COLO829 (cell line): ENCODE data around the gene KCNC4.

ENCODE experiments used
- DNase-seq: peaks from one replicate; pipeline ENCODE4 v3.0.0; 2012; ENCODE audit warnings: low spot score

The KCNC4 gene

DNA sequence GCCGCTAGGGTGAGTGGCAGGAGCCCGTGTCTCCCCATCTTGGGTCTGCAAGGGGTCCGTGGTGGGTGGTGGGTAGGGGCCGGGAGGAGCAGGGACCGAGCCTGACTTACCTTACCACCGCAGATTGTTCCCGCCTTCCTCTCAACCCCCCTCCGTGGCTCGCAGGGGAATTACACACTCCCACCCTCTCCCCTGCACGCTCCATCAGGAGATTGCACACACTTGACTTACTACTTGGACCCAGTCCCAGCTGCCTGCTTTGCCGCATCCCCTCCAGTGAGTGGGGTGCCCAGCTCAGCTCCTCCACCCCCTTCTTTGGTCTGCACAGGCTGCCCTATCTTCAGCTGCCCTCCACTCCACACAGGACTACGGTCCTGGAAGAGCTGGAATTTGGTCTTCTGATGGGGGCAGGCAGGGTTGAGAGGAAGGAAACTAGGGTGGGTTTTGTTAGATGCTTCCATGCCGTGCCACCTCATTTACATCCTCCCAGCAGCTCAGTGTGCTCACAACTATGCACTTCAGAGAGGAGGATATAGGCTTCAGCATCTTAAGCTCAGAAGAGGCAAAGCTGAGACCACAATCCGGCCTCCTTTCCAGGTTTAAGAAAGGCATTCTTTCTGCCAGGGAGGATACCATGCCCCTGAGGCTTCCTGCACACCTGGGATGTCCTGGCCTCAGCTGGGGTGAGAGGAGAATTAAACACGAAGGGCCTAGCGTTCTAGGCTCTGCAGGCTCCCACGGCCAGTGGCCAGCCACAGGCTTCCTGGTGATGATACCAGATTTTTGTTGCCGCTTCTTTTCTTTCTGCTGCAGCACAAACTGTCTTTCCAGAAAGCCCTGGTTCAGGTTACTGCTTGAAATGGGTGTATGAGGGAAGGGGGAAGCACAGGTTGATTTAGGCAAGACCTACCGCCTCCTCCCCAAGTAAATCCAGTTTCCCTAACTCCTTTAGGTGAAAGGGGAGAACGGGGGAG lies 2.3 kb downstream of the KCNC4 start:
- DNase-seq = no peak

DNA sequence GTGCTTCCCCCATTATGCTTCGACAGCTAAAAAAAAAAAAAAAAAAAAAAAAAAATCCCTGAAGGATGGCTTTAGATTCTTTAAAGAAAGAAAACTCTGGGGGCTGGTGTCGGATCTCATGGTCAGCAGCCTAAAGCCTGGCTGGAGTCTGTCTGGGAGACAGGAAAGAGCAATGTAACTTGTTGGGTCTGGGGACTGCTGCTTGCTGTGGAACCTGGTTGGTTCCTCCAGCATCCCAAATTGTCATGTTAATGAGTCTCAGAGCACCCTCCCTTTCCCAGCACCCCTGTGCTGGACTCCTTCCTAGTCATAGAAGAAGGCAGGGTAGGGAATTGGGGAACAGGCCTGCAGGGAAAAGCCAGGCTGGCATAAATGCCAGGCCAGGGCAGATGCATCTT lies 3.0 kb downstream of the KCNC4 start:
- no peak for DNase-seq

DNA sequence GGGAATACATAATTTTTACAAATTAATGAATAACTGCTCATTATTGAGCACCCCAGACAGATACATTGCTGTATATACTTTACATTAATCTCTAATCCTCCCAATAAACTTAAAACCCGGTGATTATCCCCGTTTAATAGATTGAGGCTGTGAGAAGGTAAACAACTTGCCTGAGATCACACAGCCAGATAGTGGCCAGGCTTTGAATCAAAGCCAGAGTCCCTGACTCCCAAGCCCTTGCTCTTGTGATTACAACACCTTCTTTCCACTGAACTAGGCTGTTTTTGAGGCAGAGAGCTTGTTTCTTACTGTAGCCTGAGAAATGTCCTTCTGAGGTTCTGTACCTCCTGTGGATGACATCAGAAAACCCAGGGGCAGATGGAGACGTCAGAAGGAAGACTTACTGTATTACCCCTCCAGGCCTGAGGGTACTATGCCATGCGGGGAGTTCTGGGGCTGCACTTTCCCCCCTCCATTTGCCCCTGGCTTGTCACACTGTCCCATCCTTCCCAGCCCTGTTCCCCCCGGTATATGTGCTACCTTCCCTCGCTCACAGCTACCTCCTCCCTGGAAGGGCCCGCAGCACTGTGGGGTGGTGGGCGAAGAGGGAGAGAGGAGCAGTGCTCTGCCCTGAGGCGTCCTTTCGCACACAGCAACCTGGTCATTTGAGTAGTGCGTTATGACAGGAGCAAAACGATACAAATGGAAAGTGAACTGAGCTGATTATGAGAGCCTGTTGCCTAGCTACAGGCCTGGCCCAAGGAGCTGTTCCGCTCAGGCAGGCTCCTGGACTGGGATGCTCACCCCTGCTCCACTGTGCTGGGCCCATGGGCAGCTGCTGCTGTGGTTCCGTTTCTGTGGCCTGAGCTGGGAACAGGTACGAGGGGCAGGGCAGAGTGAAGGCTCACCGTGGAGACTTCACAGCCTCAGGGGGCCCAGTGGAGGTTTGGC lies 4.6 kb downstream of the KCNC4 start:
- DNase-seq = no peak

DNA sequence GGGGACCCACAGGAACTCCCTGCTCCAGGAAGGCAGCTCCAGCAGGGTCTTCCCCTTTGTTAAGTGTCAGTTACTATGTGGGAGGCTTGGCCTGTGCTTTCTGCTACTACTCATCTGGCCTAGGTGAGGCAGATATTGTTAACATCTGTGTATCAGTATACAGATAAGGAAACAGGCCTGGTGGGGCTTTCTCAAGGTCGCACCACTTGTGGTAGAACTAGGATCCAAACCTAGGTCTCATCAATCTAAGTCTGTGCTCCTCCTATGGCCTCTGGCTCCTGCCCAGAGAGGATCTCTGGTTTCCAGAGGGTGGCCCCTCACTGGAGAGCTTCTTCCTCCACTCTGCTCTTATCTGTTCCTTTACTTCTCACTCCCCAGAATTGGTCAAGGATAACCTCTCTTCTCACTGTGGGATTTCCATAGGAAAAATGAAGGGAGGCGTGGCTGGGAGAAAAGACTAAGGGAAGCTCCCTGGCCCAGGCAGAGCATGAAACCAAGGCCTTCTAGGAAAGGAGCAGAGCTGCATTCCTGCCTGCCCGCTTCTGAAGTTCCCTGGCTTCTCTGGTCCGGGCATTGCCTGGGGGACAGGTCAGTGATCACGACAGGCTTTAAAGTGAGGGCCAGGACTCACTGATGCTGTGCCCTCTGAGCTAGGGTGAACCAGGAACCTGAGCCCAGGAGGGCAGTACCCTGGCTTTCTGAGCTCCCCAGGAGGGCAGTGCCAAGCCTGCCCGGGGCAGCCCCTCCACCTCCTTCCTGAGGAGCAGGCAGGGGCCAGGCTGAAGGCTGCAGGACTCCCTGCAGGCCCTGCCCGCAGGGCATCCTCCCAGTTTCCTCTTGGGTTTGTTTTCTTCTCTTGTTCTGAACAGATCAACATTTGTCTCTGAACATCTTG lies 5.8 kb downstream of the KCNC4 start:
- DNase-seq = no peak

DNA sequence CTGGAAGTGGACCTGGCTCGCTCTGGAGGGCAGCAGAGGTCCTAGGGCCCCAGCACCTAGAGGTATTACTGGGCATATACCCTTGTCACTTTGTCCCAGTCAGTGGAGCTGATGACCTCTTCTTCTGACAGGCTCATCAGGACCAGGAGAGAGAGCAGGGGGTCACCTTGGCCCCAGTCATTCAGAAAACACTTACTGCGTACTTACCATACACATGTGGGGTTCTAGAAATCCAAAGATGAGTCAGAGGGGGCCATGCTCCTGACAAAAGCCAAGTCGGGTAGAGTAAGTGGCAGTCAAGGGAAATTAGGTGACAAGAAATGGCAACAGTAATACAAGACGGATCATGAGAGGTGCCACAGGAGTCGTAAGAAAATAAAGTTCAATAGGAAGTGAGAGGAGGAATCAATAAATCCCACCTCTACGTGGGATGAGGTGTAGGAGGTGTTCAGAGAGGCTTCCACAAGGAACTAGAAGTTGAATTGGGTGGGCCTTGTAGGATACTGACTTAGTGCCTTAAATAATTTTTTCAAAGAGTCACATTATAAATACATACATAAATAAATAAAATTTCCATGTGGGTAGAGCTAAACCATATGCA lies 6.8 kb downstream of the KCNC4 start:
- no peak for DNase-seq

DNA sequence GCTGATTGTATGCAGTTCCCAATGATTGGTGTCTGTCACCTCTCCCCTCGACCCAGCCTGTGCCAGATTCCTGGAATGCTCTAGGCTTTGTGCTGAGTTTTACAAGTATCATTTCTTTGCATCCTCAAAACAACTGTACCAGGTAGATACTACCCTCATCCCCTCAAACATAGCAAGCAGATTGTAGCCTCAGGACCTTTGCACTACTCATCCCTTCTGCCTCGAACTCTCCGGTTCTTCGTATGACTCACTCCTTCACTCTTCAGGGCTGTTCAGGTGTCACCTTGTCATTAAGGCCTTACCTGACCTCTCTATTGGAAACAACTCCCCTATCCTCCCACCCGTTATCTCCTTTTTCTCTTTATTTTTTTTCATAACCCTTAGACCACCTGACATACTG lies 8.0 kb downstream of the KCNC4 start:
- DNase-seq = no peak

DNA sequence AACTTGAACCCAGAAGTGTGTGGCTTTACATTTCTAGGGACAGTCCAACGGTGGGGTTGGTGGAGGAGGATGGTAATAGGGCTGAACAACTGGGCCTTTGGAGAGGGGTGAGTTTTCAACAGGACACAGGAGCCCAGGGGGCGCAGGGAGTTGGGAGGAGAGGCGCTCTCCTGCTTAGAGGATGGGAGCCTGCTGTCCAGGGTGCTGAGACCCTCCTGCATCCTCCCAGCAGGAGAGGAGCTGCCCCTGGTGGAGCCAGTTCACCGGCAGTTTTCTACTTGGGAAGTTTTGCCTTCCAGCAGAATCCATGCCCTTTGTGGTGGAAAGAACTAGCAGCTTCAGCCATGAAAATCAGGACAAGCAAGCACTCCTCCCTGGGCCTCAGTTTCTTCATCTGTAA lies 8.6 kb downstream of the KCNC4 start:
- no peak for DNase-seq

DNA sequence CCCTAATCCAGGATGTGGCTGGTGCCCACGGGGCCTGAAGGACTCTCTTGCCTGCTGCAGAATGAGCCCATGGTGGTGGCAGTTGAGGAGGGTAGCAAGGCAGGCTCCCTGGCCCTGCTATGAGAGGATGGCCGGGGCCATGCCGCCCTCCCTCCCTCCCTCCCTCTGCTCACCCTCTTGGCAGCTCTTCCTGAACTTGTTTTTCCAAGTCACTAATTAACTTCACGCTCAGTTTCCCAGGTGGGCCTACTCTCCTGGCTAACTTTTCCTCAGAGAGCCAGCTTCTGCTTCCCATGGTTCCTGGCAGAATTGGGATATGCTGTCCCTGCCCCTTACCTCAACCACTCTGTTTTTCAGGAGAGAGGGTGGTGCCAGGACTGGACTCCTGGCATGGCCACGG lies 10.2 kb downstream of the KCNC4 start:
- DNase-seq = no peak

DNA sequence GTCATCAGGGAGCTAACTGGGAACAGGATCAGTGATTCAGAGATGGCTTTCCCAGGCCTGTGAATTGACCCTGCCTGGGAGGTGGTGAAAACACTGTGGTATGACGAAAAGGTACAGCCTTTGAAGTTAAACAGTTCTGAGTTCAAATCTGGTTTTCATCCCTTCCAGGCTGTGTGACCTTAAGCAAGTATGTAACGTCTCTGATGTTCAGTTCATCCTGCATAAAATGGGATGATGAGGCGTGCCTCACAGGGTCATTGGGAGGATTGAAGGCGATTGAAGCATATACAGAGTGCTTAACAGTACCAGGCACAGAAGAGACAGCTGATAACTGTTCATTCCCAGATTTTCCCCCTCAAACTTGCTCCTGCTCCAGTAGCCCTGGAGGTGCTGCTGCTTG lies 11.0 kb downstream of the KCNC4 start:
- DNase-seq = no peak

DNA sequence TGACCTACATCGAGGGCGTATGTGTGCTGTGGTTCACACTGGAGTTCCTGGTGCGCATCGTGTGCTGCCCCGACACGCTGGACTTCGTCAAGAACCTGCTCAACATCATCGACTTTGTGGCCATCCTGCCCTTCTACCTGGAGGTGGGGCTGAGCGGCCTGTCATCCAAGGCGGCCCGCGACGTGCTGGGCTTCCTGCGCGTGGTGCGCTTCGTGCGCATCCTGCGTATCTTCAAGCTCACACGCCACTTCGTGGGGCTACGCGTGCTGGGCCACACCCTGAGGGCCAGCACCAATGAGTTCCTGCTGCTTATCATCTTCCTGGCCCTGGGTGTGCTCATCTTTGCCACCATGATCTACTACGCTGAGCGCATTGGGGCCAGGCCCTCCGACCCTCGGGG lies 13.0 kb downstream of the KCNC4 start:
- no peak for DNase-seq

DNA sequence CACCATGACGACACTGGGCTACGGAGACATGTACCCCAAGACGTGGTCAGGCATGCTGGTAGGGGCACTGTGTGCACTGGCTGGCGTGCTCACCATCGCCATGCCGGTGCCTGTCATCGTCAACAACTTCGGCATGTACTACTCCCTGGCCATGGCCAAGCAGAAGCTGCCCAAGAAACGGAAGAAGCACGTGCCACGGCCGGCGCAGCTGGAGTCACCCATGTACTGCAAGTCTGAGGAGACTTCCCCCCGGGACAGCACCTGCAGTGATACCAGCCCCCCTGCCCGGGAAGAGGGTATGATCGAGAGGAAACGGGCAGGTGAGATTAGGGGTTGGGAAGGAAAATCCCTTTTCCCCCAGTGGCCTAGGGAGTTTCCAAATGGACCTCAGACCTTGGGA lies 13.5 kb downstream of the KCNC4 start:
- DNase-seq = no peak

DNA sequence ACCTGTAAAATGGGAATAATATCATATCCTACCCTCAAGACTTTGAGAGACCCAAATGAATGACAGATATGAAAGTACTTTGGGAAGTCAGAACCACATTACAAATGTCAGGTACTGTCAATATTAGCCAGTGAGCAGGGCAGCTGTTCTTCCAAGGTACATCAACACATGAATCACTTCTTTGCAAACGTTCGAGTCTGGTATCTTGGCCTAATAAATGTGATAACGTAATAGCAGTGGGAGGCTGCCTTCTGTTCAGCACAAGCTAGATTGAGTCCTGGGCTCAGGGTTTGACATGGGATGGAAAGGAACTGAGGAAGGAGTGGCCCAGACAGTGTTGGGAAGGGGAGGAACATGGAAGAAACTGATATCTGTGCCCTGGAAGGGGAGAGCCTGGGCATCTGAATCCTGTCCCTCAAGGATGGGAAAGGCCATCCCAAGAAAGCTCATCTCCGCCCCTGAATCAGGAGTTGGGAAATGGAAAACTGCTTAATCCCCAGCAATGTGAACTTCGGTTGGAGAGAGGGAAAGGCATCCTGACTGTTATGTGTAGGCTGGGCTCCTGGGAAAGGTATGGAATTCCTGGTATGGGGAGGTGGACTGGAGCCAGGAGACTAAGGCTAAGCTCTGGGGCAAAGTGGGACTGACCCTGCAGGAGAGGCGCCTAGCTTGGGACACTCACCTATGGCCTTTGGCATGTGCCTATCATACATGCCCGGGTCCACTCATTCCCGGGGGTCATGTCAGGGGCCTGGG lies 14.3 kb downstream of the KCNC4 start:
- no peak for DNase-seq

DNA sequence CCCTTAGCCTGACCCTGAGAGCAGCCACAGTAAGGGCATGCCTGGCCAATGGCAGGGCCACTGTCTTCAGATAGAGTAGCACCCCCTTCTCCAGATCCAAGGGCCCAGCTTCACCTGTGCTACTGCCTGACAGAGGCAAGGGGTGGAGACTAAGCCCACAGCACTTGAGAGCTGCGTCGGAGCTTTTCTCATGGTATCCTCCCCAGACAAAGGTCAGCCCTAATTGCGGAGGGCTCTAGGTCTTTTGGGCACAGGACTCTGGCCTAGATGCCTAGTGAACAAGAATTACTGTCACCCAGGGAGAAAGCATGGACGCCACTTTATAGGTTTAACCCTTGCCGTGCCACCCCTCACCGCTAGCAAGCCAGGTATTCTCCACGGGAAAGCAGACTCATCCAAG lies 15.1 kb downstream of the KCNC4 start:
- DNase-seq = no peak

DNA sequence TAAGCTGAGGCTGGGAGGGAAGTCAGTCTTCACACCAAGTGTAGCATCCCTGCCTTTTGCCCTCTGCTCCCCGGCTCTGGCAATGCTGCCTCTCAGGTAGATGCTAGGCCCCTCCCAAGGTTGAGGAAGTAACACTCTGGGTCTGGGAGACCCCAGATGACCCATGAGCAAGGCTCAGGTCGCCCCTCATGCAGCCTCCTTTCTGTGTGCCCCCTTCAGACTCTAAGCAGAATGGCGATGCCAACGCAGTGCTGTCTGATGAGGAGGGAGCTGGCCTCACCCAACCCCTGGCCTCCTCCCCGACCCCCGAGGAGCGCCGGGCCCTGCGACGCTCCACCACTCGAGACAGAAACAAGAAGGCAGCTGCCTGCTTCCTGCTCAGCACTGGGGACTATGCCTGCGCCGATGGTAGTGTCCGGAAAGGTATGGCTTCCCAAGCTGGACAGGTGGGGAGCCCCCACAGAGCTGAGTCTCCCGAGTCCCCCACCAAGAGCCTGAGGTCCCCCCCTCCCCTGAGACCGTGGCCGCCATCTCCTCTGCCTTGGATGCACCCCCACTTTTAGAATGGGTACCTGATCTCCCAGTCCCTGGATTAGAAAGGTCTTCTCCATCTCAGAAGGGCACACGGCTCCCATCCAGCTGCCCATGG lies 15.8 kb downstream of the KCNC4 start:
- no peak for DNase-seq

DNA sequence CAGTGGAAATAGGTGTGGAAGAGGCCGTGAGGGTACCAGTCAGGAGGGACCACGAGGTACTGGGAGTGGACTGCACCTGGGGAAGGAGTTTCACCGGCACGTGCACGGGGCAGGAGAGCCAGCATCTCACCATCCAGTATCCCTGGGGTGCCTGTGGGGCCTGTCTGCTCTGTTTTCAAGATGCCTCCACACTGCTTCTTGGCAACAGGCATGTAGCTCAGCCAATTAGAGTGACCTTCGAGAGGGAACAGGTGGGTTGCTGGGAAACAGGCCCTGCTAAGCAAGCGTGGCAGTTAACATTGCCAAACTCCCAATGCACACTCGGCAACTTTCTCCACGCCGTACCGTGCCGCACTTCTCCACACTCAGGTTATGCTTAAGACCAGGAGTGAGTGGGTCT lies 17.7 kb downstream of the KCNC4 start:
- DNase-seq = no peak

DNA sequence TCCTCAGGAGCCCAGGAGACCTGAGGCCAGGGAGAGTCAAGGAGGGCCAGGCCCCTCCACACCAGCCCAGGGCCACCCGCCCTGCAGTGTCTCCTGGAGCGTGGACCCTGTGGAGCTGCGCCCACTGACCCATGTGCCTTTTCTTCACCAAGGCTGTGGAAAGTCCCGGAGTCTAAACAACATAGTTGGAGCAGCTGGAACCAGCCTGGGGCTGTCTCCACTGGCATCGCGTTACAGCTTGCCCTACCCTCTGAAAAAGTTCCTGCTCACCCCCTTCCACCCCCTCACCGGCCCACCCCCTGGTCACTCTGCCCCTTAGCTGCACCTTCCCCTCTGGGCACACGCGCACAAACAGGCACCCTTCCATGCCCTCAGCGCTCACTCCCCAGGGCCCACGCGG lies 18.3 kb downstream of the KCNC4 start:
- DNase-seq = no peak

DNA sequence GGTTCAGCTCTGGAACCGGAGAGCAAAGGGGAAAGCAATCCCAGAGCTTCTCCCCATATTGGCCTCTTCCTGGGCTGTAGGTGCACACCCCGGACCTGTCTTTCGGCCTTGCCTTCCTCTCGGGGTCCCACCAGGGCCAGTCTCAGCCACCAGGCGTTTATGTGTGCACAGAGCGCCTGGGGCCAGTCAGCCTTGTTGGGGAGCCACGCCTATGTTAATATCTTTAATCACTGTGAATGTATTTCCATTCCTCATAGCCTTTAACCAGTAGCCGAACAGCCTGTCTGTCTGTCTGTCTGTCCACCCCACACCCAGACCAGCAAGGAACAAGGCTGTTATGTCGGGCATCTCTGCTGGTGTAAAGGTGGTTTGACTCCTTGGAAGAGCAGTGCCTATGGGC lies 18.8 kb downstream of the KCNC4 start:
- no peak for DNase-seq

DNA sequence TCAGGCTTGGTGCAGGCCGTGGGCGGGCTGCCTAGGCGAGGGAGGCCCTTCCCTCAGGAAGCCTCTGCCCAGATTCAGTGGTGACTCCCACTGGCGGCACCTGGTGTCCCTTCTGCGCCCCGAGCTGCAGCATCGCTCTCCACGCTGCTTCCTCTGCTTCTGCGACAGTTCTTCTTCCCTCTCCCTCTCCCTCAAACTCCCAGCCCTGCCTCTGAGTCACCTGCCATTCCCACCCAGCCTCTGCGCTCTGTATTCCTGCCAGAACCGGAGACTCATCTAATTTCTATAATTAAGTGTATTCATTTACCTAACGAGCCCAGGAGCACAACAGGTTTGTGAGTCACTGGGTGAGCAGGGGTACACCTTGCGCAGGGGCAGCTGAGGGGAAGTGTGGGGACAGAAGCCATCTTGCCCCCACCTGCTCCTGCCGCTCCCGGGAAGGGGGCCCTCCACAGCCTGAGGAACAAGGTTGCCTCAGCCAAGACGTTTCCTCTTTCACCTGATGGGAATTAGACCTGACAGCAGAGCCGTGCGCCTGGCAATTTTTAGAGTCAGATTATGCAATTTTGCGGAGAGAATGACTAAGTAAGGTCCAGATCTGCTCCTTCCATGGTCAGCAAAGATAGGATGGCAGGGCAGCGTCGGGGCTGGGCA lies 19.4 kb downstream of the KCNC4 start:
- DNase-seq = no peak

DNA sequence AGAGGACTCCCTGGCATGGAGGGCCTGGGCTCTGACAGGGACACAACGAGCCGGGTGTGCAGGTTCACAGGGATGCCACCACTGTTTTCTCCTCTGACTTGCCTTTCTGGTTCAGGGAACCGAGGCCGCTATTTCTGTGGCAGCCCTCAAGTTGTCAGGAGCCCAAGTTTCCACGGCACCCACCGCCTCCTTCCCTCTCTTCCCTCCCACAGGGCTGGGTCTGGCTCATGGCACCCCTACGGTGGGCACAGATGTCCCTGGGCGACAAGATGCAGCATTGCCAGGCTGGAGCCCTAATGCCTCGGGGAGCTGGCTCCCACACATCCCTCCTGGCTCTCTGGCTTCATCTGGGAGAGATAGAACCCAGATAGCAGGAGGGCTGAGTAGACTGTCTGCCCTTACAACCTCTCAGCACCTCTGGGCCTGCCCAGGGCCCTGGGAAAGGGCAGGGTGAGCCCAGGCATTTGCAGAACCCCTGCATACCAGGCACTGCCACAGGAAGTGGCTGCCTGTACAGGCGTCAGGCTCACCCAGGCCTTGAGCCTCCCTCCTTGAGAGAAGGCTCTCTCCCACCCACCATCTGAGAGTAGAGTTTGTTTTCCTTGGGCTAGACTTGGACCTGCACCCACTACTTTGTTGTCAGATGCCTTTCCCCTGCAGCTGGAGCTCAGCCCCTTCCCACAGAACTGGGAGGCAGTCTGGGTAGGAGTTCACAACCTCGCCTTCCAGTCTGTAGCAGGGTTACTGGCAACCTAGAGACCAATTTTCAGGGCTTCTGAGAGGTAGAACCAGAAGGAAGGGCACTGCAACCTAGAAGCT lies 20.5 kb downstream of the KCNC4 start:
- no peak for DNase-seq
